OCI-LY3 (cell line): ENCODE results near the gene CPLANE1.
"Not testable (repeated sequence)": the region's sequence is repeated elsewhere in the genome, so short reads cannot be mapped to it uniquely, and the experiment has no call there.

ENCODE experiments used
- H2AFZ ChIP-seq: fragments of 200-600, 300-600 bp; shearing (Covaris generic); 2 replicates; pipeline ENCODE4 v1.6.0; 2014; ENCODE audit warnings: antibody characterized with exemption, low read depth, low read length
- H3K27ac ChIP-seq: fragments of 200-600, 300-600 bp; sonication (generic); 2 replicates; pipeline ENCODE4 v1.5.1; 2014; ENCODE audit warnings: mild to moderate bottlenecking, low read length, moderate library complexity, mixed read lengths
- H3K27me3 ChIP-seq: fragments of 200-600, 300-600 bp; sonication (generic); 2 replicates; pipeline ENCODE4 v1.6.1; 2014; ENCODE audit warnings: low read depth, low read length, mixed read lengths
- H3K36me3 ChIP-seq: fragments of 200-600, 300-600 bp; sonication (generic); replicated peaks from 2 replicates; pipeline ENCODE3; 2014; ENCODE audit warnings: low read depth, low read length, mixed read lengths
- H3K4me1 ChIP-seq: fragments of 300-600, 200-600 bp; sonication (generic); 2 replicates; pipeline ENCODE4 v1.6.1; 2014; ENCODE audit warnings: low read length, mixed read lengths
- H3K4me2 ChIP-seq: fragments of 200-600, 300-600 bp; sonication (generic); 2 replicates; pipeline ENCODE4 v1.6.1; 2014; ENCODE audit warnings: low read length, mixed read lengths
- H3K4me3 ChIP-seq: fragments of 300-600, 200-600 bp; sonication (generic); 2 replicates; pipeline ENCODE4 v1.5.1; 2014; ENCODE audit warnings: antibody characterized with exemption, mild to moderate bottlenecking, low read length, moderate library complexity
- H3K79me2 ChIP-seq: fragments of 300-600, 200-600 bp; shearing (Covaris generic); 2 replicates; pipeline ENCODE4 v1.6.1; 2014; ENCODE audit warnings: mild to moderate bottlenecking, low read length, mixed read lengths
- H3K9ac ChIP-seq: fragments of 300-600, 200-600 bp; shearing (Covaris generic); 2 replicates; pipeline ENCODE4 v1.6.0; 2014; ENCODE audit warnings: mild to moderate bottlenecking, low read length, moderate library complexity
- H3K9me3 ChIP-seq: fragments of 200-600, 300-600 bp; shearing (Covaris generic); 2 replicates; pipeline ENCODE4 v1.6.1; 2014; ENCODE audit warnings: low read length, mixed read lengths; ENCODE audit not compliant: insufficient read depth
- H4K20me1 ChIP-seq: fragments of 200-600, 300-600 bp; sonication (generic); 2 replicates; pipeline ENCODE4 v1.6.1; 2016; ENCODE audit warnings: low read length, mixed read lengths; ENCODE audit not compliant: insufficient read depth
- EZH2phosphoT487 ChIP-seq: fragments of 200-600 bp; shearing (Covaris generic); IDR thresholded peaks from 2 replicates; pipeline ENCODE4 v1.6.1; 2018; ENCODE audit warnings: antibody characterized with exemption, mixed run types, low read depth
- TF ChIP-seq, protein P1 (sequence below): fragments of 200-600, 300-600 bp; sonication (generic); IDR thresholded peaks from 2 replicates; pipeline ENCODE4 v1.5.1; 2014; ENCODE audit warnings: antibody characterized with exemption, low read length, low read depth

Gene CPLANE1

GRCh38 chr5:37088009-37088408, 161.2 kb downstream of the CPLANE1 start:
- no peaks in the 10 kb centered on the region for H3K4me1 ChIP-seq
- H3K36me3 ChIP-seq = no peaks in the 10 kb centered on the region
- no peak overlapping the region for H3K4me2 ChIP-seq
- no peaks in the 10 kb centered on the region for H3K79me2 ChIP-seq
- H2AFZ ChIP-seq = no peak overlapping the region
- no peak overlapping the region for H3K9ac ChIP-seq
- no peaks in the 10 kb centered on the region for H3K27me3 ChIP-seq
- H3K27ac ChIP-seq = no peak overlapping the region
- H3K4me3 ChIP-seq = no peak overlapping the region
- TF ChIP-seq EZH2phosphoT487 = no peak
- TF ChIP-seq, protein P1, sequence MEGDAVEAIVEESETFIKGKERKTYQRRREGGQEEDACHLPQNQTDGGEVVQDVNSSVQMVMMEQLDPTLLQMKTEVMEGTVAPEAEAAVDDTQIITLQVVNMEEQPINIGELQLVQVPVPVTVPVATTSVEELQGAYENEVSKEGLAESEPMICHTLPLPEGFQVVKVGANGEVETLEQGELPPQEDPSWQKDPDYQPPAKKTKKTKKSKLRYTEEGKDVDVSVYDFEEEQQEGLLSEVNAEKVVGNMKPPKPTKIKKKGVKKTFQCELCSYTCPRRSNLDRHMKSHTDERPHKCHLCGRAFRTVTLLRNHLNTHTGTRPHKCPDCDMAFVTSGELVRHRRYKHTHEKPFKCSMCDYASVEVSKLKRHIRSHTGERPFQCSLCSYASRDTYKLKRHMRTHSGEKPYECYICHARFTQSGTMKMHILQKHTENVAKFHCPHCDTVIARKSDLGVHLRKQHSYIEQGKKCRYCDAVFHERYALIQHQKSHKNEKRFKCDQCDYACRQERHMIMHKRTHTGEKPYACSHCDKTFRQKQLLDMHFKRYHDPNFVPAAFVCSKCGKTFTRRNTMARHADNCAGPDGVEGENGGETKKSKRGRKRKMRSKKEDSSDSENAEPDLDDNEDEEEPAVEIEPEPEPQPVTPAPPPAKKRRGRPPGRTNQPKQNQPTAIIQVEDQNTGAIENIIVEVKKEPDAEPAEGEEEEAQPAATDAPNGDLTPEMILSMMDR = no peak
- no peaks in the 10 kb centered on the region for H3K9me3 ChIP-seq
- no peaks in the 10 kb centered on the region for H4K20me1 ChIP-seq

GRCh38 chr5:37086466-37087173, 162.6 kb downstream of the CPLANE1 start:
- Histone ChIP-seq H3K9ac (no peak overlapping the region), H3K79me2 (no peaks in the 10 kb centered on the region), H3K9me3 (no peaks in the 10 kb centered on the region), H3K4me2 (no peak overlapping the region), H3K4me3 (no peak overlapping the region), H3K27me3 (no peaks in the 10 kb centered on the region), H3K4me1 (no peaks in the 10 kb centered on the region), H4K20me1 (no peaks in the 10 kb centered on the region), H2AFZ (no peak overlapping the region), H3K36me3 (no peaks in the 10 kb centered on the region), H3K27ac (no peak overlapping the region)
- no peak for TF ChIP-seq EZH2phosphoT487

- H3K36me3 ChIP-seq, H4K20me1 ChIP-seq, H3K27me3 ChIP-seq, H2AFZ ChIP-seq, H3K4me1 ChIP-seq, H3K9ac ChIP-seq, H3K4me2 ChIP-seq, H3K79me2 ChIP-seq, H3K27ac ChIP-seq, H3K9me3 ChIP-seq, H3K4me3 ChIP-seq: not testable (repeated sequence)
These were observed 163.2 kb downstream of the CPLANE1 start for GRCh38 chr5:37086026-37086425.

DNA sequence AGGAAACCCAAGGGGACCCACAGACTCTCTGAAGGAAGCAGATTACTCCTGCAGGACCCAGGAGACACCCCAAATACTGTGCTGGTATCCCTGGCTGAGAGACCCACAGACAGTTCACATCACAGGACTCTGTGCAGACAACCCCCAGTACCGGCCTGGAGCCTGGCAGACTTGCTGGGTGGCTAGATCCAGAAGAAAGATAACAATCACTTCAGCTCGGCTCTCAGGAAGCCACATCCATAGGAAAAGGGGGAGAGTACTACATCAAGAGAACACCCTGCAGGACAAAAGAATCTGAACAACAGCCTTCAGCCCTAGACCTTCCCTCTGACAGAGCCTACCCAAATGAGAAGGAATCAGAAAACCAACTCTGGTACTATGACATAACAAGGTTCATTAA, 166.2 kb downstream of the CPLANE1 start:
- H3K36me3 ChIP-seq, H3K4me1 ChIP-seq, H3K27ac ChIP-seq, H3K4me3 ChIP-seq, H3K9ac ChIP-seq, H3K4me2 ChIP-seq, H4K20me1 ChIP-seq, H3K79me2 ChIP-seq, H3K27me3 ChIP-seq, H2AFZ ChIP-seq, H3K9me3 ChIP-seq: not testable (repeated sequence)

DNA sequence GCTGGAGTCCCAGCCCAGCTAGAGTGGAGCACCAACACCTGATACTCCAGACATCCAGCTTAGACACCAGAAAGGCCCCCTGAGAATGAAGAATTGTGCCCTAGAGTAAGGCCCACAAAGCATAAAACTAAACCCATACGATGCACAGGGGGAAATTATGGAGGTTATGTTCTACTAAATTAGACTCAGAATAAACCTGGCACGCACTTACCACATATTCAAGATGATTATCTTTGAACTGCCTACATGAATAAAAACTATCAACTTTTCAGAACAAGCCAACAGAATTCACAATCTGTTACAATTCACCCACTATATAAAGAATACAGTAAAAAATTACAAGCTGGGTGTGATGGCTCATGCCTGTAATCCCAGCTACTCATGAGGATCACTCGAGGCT, 168.5 kb downstream of the CPLANE1 start:
- Histone ChIP-seq H4K20me1 (no peaks in the 10 kb centered on the region), H3K9me3 (no peaks in the 10 kb centered on the region), H3K36me3 (peaks cover 3% of the 10 kb centered on the region), H3K9ac (no peak overlapping the region), H2AFZ (no peak overlapping the region), H3K4me1 (no peaks in the 10 kb centered on the region), H3K27ac (no peak overlapping the region), H3K4me3 (no peak overlapping the region), H3K4me2 (no peak overlapping the region), H3K79me2 (no peaks in the 10 kb centered on the region), H3K27me3 (no peaks in the 10 kb centered on the region)
- TF ChIP-seq, protein P1 = no peak
